ENCODE results near the gene SLC36A3.

- no peak for TF ChIP-seq GATA2 (IDR thresholded peaks at IDR 0.05; ENCODE audit: low read depth, low read length)
- TF ChIP-seq GATA3 (IDR thresholded peaks at IDR 0.05; ENCODE audit: low read depth, low read length) = no peak
These were observed 35.2 kb upstream of the SLC36A3 start for GRCh38 chr5:151338734-151339133.
